Caco-2 (cell line): Measurements from ENCODE around the gene HOXD10. TPM values are rescaled to one million over a fixed set of nuclear protein-coding genes. Genes with fewer than 3 reads are reported as not detected.

Experiments used
- BruUV-seq: library from RNA; stranded (reverse); fragments of 400-500 nt; replicated peaks from 2 replicates; lab custom pipeline; 2021; lab: Mats Ljungman, UMichigan
- CTCF ChIA-PET: fragments of 300-600 bp; sonication (Branson Sonifier 250); formaldehyde crosslinking; loops from one replicate; lab custom pipeline; 2022; ENCODE audit warnings: antibody characterized with exemption; lab: Charles Lee
- POLR2A ChIA-PET: fragments of 300-600 bp; sonication (Branson Sonifier 250); formaldehyde crosslinking; loops from one replicate; lab custom pipeline; 2022; ENCODE audit warnings: antibody characterized with exemption; lab: Charles Lee
- DNase-seq, 2 experiments: peaks; one replicate each; pipeline versions ENCODE4 v3.0.0 to v3.0.0-alpha.2; 2020 to 2022
- H3K27me3 ChIP-seq: replicated peaks from 2 replicates; pipeline ENCODE4 v1.6.0; 2011; ENCODE audit warnings: low read length; ENCODE audit not compliant: control insufficient read depth, insufficient read depth
- H3K36me3 ChIP-seq: 2 replicates; pipeline ENCODE4 v1.5.1; 2011; ENCODE audit warnings: low read length; ENCODE audit not compliant: control insufficient read depth, insufficient read depth
- H3K4me1 ChIP-seq: fragments of 250-450 bp; sonication (Bioruptor Pico); 2 replicates; pipeline ENCODE4 v1.5.1; 2020; ENCODE audit warnings: mild to moderate bottlenecking
- H3K4me3 ChIP-seq: 2 replicates; pipeline ENCODE4 v1.5.1; 2011; ENCODE audit warnings: low read depth, mild to moderate bottlenecking, control low read depth, low read length
- H3K9me3 ChIP-seq: fragments of 250-450 bp; sonication (Bioruptor Pico); 2 replicates; pipeline ENCODE4 v1.5.1; 2020; ENCODE audit warnings: mild to moderate bottlenecking, moderate library complexity
- H3K27ac Mint-ChIP-seq: one replicate; pipeline ENCODE4 v1.8.0; 2022; ENCODE audit warnings: mixed read lengths; ENCODE audit not compliant: unreplicated experiment
- H3K27me3 Mint-ChIP-seq: one replicate; pipeline ENCODE4 v1.8.0; 2022; ENCODE audit warnings: mixed read lengths; ENCODE audit not compliant: insufficient read depth, unreplicated experiment
- H3K36me3 Mint-ChIP-seq: one replicate; pipeline ENCODE4 v1.8.0; 2022; ENCODE audit warnings: mild to moderate bottlenecking, mixed read lengths; ENCODE audit not compliant: insufficient read depth, unreplicated experiment
- H3K4me1 Mint-ChIP-seq: one replicate; pipeline ENCODE4 v1.8.0; 2022; ENCODE audit warnings: low read depth, mixed read lengths; ENCODE audit not compliant: unreplicated experiment
- H3K4me3 Mint-ChIP-seq: one replicate; pipeline ENCODE4 v1.8.0; 2022; ENCODE audit warnings: mild to moderate bottlenecking, moderate library complexity, mixed read lengths; ENCODE audit not compliant: unreplicated experiment
- H3K9me3 Mint-ChIP-seq: one replicate; pipeline ENCODE4 v1.8.0; 2022; ENCODE audit warnings: mixed read lengths; ENCODE audit not compliant: unreplicated experiment
- intact Hi-C: fragments of 100-400 bp; cut with micrococcal nuclease; formaldehyde crosslinking; loops from one replicate; pipeline ENCODE4 v1.10.0; 2022; ENCODE audit not compliant: unreplicated experiment
- total RNA-seq: library from RNA; stranded (reverse); gene quantifications from 2 replicates; pipeline ENCODE4 v1.2.3, GENCODE V29; 2022
- TF ChIP-seq, protein P1 (sequence below), 2 experiments: fragments of 200-600 bp in 1 of 2; IDR thresholded peaks; 1 replicate in 1 of 2; 2 replicates in 1 of 2; pipeline versions ENCODE4 v1.5.1 to v1.8.0; 2011 to 2022; ENCODE audit warnings: antibody characterized with exemption in 1 of 2, control low read depth in 1 of 2, inconsistent platforms in 1 of 2, low read depth in 1 of 2, low read length in 1 of 2, mild to moderate bottlenecking in 1 of 2, moderate library complexity in 1 of 2; ENCODE audit not compliant: insufficient read depth in 1 of 2, severe bottlenecking in 1 of 2, unreplicated experiment in 1 of 2

The HOXD10 gene
- total RNA-seq, 1 experiment from 2014 or later: not detected

GRCh38 chr2:176085861-176086771 is 30.5 kb upstream of the HOXD10 start:
- peaks cover 5% of the 10 kb centered on the region for H3K36me3 Mint-ChIP-seq
- H3K27me3 Mint-ChIP-seq: peaks cover 55% of the 10 kb centered on the region
- H3K9me3 ChIP-seq: peaks cover 8% of the 10 kb centered on the region
- ChIA-PET POLR2A (no interaction called here), CTCF (interaction anchor here (0.8 to 1.2 kb wide), 2 partner anchors 396 to 776 kb away, joined by 3 to 6 read pairs; no protein-coding TSS in a partner anchor)
- peak overlapping the region; percentile 64 for H3K4me3 Mint-ChIP-seq
- H3K4me1 ChIP-seq: peaks cover 15% of the 10 kb centered on the region; the same call in 1 of the 2 replicates
- TF ChIP-seq, protein P1, sequence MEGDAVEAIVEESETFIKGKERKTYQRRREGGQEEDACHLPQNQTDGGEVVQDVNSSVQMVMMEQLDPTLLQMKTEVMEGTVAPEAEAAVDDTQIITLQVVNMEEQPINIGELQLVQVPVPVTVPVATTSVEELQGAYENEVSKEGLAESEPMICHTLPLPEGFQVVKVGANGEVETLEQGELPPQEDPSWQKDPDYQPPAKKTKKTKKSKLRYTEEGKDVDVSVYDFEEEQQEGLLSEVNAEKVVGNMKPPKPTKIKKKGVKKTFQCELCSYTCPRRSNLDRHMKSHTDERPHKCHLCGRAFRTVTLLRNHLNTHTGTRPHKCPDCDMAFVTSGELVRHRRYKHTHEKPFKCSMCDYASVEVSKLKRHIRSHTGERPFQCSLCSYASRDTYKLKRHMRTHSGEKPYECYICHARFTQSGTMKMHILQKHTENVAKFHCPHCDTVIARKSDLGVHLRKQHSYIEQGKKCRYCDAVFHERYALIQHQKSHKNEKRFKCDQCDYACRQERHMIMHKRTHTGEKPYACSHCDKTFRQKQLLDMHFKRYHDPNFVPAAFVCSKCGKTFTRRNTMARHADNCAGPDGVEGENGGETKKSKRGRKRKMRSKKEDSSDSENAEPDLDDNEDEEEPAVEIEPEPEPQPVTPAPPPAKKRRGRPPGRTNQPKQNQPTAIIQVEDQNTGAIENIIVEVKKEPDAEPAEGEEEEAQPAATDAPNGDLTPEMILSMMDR (IDR thresholded peaks at IDR 0.05; ENCODE audit: insufficient read depth in 1 of 2, low read depth in 1 of 2, low read length in 1 of 2, severe bottlenecking in 1 of 2, unreplicated experiment in 1 of 2): peak; percentile 42 to 50
- H3K27ac Mint-ChIP-seq: no peak overlapping the region
- peaks cover 16% of the 10 kb centered on the region for H3K27me3 ChIP-seq
- no peak overlapping the region for H3K4me3 ChIP-seq
- no peaks in the 10 kb centered on the region for H3K9me3 Mint-ChIP-seq
- BruUV-seq: no TSS peak
- H3K36me3 ChIP-seq: no peaks in the 10 kb centered on the region
- H3K4me1 Mint-ChIP-seq: peaks cover 12% of the 10 kb centered on the region
- peak in 1 of 2 experiments; percentile 52 for DNase-seq
- intact Hi-C loops: loop anchor here (2.0 to 10.0 kb wide), 3 partner anchors 121 to 671 kb away; no protein-coding TSS in a partner anchor

GRCh38 chr2:176087330-176088047 is 29.1 kb upstream of the HOXD10 start:
- Histone ChIP-seq H3K4me3 (peak overlapping the region; percentile 43), H3K4me1 (peaks cover 15% of the 10 kb centered on the region; the same call in 1 of the 2 replicates), H3K9me3 (no peaks in the 10 kb centered on the region), H3K36me3 (no peaks in the 10 kb centered on the region), H3K27me3 (peaks cover 18% of the 10 kb centered on the region)
- CTCF ChIA-PET: interaction anchor here (1.3 kb wide), 1 partner anchor 10 kb away, joined by 4 read pairs; no protein-coding TSS in a partner anchor
- Mint-ChIP-seq H3K27me3 (peaks cover 58% of the 10 kb centered on the region), H3K36me3 (peaks cover 5% of the 10 kb centered on the region), H3K4me3 (peak overlapping the region; percentile 71), H3K27ac (no peak overlapping the region), H3K4me1 (peaks cover 12% of the 10 kb centered on the region), H3K9me3 (no peaks in the 10 kb centered on the region)
- DNase-seq: no peak
- TF ChIP-seq, protein P1 (IDR thresholded peaks at IDR 0.05; ENCODE audit: insufficient read depth in 1 of 2, low read depth in 1 of 2, low read length in 1 of 2, severe bottlenecking in 1 of 2, unreplicated experiment in 1 of 2): no peak
- intact Hi-C loops: loop anchor here (1.0 to 10.0 kb wide), 4 partner anchors 203 to 721 kb away; no protein-coding TSS in a partner anchor
- POLR2A ChIA-PET: no interaction called here
- BruUV-seq: no TSS peak
